NCI-H2196 treated with DMSO at 0.1 percent for 48 hours (cell line): ENCODE measurements around the gene SUB1.
"Not testable (repeated sequence)": the region's sequence is repeated elsewhere in the genome, so short reads cannot be mapped to it uniquely, and the experiment has no call there.

Experiments used
- DNase-seq: peaks from one replicate; lab custom pipeline; 2025; ENCODE audit not compliant: unreplicated experiment; lab: John Stamatoyannopoulos, UW

SUB1 gene

GRCh38 chr5:32585446-32586275, at the start of gene SUB1:
Gene SUB1 (plus strand): TSS chr5:32585557. CDS start chr5:32588513, 2,956 bp downstream.
- peak; percentile 94 for DNase-seq

DNA sequence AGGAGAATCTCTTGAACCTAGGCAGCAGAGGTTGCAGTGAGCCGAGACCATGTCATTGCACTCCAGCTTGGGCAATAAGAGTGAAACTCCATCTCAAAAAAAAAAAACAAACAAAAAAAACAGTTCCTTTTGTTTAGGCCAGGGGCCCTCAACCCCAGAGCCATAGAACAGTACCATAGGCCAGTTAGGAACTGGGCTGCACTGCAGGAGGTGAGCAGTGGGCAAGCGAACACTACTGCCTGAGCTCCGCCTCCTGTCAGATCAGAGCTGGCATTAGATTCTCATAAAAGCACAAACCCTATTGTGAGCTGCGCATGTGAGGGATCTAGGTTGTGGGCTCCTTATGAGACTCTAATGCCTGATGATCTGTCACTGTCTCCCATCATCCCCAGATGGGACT, 49.1 kb upstream of the SUB1 start:
- no peak for DNase-seq

DNA sequence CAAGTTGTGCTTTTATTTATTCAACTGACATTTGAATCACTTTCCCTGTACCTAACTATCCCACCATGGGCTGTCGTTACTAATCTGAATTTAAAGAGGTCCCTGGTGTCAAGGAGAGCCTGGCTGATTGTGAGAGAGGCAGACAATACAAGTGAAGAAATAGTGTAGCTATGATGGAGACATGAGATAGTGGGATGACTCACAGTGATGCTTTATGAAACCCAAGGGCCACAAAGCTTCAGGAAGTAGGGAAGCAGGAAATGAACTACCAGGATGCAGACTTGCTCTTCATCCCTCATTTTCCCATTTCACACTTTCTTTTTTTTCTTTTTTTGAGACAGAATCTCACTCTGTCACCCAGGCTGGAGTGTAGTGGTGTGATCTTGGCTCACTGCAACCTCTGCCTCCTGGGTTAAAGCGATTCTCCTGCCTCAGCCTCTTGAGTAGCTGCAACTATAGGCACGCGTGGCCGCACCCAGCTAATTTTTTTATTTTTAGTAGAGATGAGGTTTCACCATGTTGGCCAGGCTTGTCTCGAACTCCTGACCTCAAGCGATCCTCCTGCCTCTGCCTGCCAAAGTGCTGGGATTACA, 47.8 kb upstream of the SUB1 start:
- not testable (repeated sequence) for DNase-seq

DNA sequence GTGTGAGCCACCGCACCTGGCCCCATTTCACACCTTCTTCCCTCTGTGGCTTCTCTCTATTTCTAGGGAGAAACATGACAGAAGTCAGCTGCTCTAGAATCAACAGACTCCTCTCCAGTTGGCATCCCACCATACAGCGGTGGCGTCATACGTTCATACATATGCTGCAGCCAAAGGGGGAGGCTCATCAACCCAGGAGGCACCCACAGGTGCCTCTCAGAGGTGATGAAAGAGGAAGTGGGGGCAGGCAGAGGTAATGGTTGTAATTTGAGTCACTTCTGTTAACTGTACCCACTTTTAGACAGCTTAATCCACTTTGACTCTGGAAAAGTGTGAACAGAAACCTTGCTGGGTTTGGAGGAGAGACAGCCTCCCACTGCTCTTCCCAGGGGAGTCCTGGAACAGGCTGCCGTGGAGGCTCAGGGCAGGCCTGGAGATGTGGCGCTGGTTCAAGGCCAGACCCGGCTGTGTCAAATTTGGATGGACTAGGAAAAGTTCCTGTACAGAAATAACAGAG, 47.3 kb upstream of the SUB1 start:
- peak; percentile 71 for DNase-seq

GRCh38 chr5:32539981-32540845, 45.1 kb upstream of the SUB1 start:
- no peak for DNase-seq

- no peak for DNase-seq
Measured at GRCh38 chr5:32541241-32541640, 44.1 kb upstream of the SUB1 start.

- DNase-seq = no peak
Measured at GRCh38 chr5:32542216-32543059, 42.9 kb upstream of the SUB1 start.

GRCh38 chr5:32543291-32543690, 42.1 kb upstream of the SUB1 start:
- DNase-seq = no peak

DNA sequence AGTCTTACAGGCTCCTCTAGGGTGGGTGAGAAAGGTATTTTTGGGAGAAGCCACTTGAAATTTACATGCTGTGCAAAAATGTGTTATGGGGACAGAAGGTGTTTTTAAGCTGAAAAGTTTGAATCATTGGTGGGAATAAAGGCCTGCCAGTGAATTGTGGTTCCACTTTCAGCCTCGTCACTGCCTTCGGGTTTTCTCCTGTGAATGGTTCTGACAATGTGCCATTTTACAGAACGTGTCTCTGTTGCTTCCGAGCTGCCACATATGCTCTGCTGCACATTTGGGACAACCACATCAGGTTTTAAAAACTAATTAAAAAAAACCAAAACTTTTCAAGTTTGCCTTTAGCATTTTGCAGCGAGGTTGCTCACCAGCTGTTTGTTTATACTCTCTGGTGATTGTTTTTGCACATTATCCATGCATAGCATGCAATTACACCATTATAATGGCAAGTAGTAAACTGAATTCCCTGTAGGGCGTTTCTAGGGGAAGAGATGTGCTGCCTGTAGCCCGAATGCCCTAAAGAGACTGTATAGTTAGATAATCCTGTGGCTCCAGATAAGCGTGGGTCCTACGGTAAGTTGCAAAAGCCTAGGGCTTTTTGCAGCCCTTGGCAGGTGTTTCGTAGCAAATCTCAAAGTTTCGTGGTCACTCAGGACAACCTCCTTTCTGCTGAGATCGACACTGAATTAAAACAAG, 40.1 kb upstream of the SUB1 start:
- no peak for DNase-seq

- DNase-seq = no peak
Measured at GRCh38 chr5:32551194-32551593, 34.2 kb upstream of the SUB1 start.

- no peak for DNase-seq
Measured at GRCh38 chr5:32551865-32552264, 33.5 kb upstream of the SUB1 start.

GRCh38 chr5:32552491-32552890, 32.9 kb upstream of the SUB1 start:
- DNase-seq = not testable (repeated sequence)

DNA sequence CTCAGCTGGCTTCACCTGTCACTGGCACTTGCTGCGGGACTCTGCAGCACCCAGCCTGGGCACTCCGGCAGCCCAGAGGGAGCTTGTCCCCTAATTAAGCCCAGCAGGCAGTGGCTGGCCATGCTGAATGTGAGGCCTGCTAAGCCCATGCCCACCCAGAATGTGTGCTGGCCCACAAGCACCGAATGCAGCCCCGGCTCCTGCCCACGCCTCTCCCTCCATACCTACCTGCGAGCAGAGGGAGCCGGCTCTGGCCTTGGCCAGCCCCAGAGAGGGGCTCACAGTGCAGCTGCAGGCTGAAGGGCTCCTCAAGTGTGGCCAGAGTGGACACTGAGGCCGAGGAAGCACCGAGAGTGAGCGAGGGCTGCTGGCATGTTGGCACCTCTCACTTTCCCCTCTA, 32.4 kb upstream of the SUB1 start:
- no peak for DNase-seq

GRCh38 chr5:32554181-32554780, 31.1 kb upstream of the SUB1 start:
- not testable (repeated sequence) for DNase-seq

GRCh38 chr5:32556543-32556942, 28.8 kb upstream of the SUB1 start:
- not testable (repeated sequence) for DNase-seq

GRCh38 chr5:32559411-32559810, 25.9 kb upstream of the SUB1 start:
- DNase-seq = no peak

DNA sequence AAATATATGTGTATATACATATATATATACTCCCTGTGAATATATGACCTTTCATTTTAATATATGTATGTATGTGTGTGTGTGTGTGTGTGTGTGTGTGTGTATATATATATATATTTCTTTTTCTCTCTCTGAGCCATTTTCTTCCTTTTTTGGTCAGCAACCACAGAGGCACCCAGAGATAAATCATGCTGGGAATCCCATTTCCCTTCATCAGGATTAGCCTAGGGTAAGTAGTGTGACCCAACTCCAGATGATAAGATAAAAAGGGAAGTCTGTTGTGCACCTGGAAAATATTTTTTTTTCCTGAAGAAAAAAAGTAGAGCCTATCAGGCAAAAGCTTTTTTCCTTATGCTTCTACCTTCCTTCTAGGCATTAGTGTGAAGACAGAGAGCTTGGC, 25.4 kb upstream of the SUB1 start:
- no peak for DNase-seq

- no peak for DNase-seq
Measured at GRCh38 chr5:32562056-32562455, 23.3 kb upstream of the SUB1 start.

DNA sequence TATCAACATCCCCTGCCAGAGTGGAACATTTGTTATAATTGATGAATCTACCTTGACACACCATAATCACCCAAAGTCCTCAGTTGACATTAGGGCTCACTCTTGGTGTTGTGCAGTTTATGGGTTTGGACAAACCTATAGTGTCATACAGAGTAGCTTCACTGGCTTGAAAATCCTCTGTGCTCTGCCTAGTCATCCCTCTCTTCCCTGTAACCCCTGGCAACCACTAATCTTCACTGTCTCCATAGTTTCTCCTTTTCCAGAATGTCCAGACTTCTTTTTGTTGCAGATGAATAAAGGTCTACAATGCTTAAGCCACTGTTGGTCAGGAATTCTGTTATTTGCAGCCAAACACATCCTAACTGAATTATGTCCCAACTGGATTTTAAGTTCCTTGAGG, 22.5 kb upstream of the SUB1 start:
- DNase-seq = no peak

DNA sequence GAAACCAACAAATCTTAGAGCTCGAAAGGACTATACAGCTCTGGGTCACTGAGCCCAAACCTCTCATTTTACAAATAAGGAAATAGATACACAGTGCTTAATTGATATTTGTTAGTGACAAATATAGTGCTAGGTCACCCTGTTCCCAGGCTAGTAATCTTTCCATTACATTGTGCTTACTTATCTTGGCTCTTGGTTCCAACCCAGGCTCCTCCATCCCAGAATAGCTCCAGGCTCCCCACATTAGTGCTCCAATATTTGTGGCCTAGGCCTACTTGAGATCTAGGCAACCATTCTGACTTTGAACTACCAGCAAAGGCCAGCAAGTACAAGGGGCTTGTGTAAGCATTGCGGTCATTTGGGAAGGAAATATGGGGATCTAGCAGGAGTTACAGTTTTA, 21.7 kb upstream of the SUB1 start:
- no peak for DNase-seq
